Muscle of leg (tissue), 16 donors: ENCODE data around the gene CLCA2. TPM values are rescaled to one million over a fixed set of nuclear protein-coding genes. Genes with fewer than 3 reads are reported as not detected.
A peak's percentile ranks its signal among the peaks of the same experiment; 100 is the strongest.

Experiments
- DNase-seq: peaks from one replicate; pipeline ENCODE4 v3.0.0; 2013
- H3K27ac ChIP-seq: one replicate; pipeline ENCODE4 v1.5.1; 2013; ENCODE audit warnings: mild to moderate bottlenecking, low read length, control low read depth
- H3K27me3 ChIP-seq: one replicate; pipeline ENCODE4 v1.6.1; 2013; ENCODE audit warnings: low read length; ENCODE audit not compliant: control insufficient read depth, insufficient read depth
- H3K36me3 ChIP-seq: one replicate; pipeline ENCODE4 v1.6.1; 2013; ENCODE audit warnings: low read length; ENCODE audit not compliant: control insufficient read depth, insufficient read depth
- H3K4me1 ChIP-seq: one replicate; pipeline ENCODE4 v1.6.1; 2013; ENCODE audit warnings: low read length; ENCODE audit not compliant: control insufficient read depth, insufficient read depth
- H3K4me3 ChIP-seq: one replicate; pipeline ENCODE4 v1.5.1; 2013; ENCODE audit warnings: low read length, control low read depth
- H3K9me3 ChIP-seq: replicated peaks from 2 replicates; pipeline ENCODE4 v1.6.1; 2013; ENCODE audit warnings: low read depth, low read length; ENCODE audit not compliant: control insufficient read depth
- WGBS: methylation state at CpG from one replicate; pipeline ENCODE4 v1.1.5; 2013; ENCODE audit warnings: missing lambda C conversion rate; ENCODE audit not compliant: insufficient coverage; 5-methylcytosine and 5-hydroxymethylcytosine counted together
- long read RNA-seq, 11 donors: transcript quantifications; one replicate each; lab custom pipeline, GENCODE V29; 2026
- polyA plus RNA-seq, 8 donors: library from polyadenylated mRNA; unstranded; fragments of 120-200 nt; gene quantifications; one replicate each; pipeline versions ENCODE4 v1.2.1 to v1.2.3, GENCODE V29; 2013; ENCODE audit warnings: inconsistent platforms in 1 of 8, low replicate concordance in 1 of 8; ENCODE audit not compliant: insufficient read length in 8 of 8, insufficient read depth in 1 of 8
- total RNA-seq: library from RNA; stranded (reverse); fragments of 120-200 nt; gene quantifications from one replicate; pipeline ENCODE4 v1.2.4, GENCODE V29; 2013

Gene CLCA2
- total RNA-seq = not detected
- 1 to 10 TPM in 1 of 8 donors, under 1 TPM in 4, not detected in 3; 0.04 to 7.5 (median 0.14) TPM for polyA plus RNA-seq
- long read RNA-seq, donor 1 = 0 reads
- long read RNA-seq, donor 2 = 0 reads
- long read RNA-seq, donor 3 = 0 reads
- long read RNA-seq, donor 4 = 0 reads
- long read RNA-seq, donor 5 = 0 reads
- long read RNA-seq, donor 6 = 0 reads
- long read RNA-seq, donor 7 = 0 reads
- long read RNA-seq, donor 8 = 0 reads
- long read RNA-seq, donor 9 = 0 reads
- long read RNA-seq, donor 10 = 0 reads
- long read RNA-seq, donor 11 = 0 reads

- no peak for DNase-seq
These were observed at the start of gene CLCA2 for GRCh38 chr1:86423873-86424272. TSS of gene CLCA2 (plus strand) at chr1:86424171. CDS start at chr1:86424248, 77 bp downstream.

DNA sequence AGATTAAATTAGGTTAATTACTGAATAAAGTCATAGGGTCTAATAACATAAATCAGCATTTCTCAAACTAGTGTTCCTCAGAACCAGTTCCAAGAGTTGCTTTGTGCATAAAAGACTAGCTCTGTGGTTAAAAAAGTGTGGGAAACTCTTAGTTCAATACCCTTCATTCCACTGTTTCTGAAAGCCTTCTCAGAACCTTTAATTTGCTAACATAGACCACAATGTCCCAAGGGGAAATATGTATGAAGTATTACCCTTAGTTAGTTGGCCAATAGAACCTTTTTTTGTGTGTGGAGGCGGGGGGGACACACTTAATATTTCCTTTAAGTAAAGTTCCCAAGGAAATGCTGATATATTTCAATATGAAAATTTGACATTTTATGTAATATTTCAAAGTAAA, 48.3 kb upstream of the CLCA2 start:
- H3K36me3 ChIP-seq = no peaks in the 10 kb centered on the region
- H3K4me3 ChIP-seq = no peak overlapping the region

More at GRCh38 chr1:86423873-86424272, at the start of gene CLCA2:
- no peaks in the 10 kb centered on the region for H3K27me3 ChIP-seq
- H3K4me1 ChIP-seq = no peaks in the 10 kb centered on the region
- H3K9me3 ChIP-seq = no peaks in the 10 kb centered on the region
- H3K4me3 ChIP-seq = no peak within 1 kb of the TSS
- H3K27ac ChIP-seq = no peak within 1 kb of the TSS
- no peaks in the 10 kb centered on the region for H3K36me3 ChIP-seq

GRCh38 chr1:86377341-86377740, 46.6 kb upstream of the CLCA2 start:
- 100% methylated on average over 1 of the region's 1 CpG for WGBS
- Histone ChIP-seq H3K4me1 (no peaks in the 10 kb centered on the region), H3K4me3 (no peak overlapping the region), H3K27ac (no peak overlapping the region), H3K27me3 (no peaks in the 10 kb centered on the region), H3K9me3 (peaks cover 5% of the 10 kb centered on the region), H3K36me3 (no peaks in the 10 kb centered on the region)
- DNase-seq = no peak

More for the DNA sequence above, 48.3 kb upstream of the CLCA2 start:
- peaks cover 5% of the 10 kb centered on the region for H3K9me3 ChIP-seq
- no peak for DNase-seq
- no CpG with 5 or more reads among the region's 1 CpG for WGBS
- no peaks in the 10 kb centered on the region for H3K27me3 ChIP-seq
- no peaks in the 10 kb centered on the region for H3K4me1 ChIP-seq
- no peak overlapping the region for H3K27ac ChIP-seq

GRCh38 chr1:86378813-86379212, 45.2 kb upstream of the CLCA2 start:
- no peak for DNase-seq
- H3K36me3 ChIP-seq = no peaks in the 10 kb centered on the region
- peaks cover 5% of the 10 kb centered on the region for H3K9me3 ChIP-seq
- H3K27ac ChIP-seq = no peak overlapping the region
- H3K27me3 ChIP-seq = no peaks in the 10 kb centered on the region
- no CpG with 5 or more reads among the region's 1 CpG for WGBS
- no peak overlapping the region for H3K4me3 ChIP-seq
- H3K4me1 ChIP-seq = no peaks in the 10 kb centered on the region

DNA sequence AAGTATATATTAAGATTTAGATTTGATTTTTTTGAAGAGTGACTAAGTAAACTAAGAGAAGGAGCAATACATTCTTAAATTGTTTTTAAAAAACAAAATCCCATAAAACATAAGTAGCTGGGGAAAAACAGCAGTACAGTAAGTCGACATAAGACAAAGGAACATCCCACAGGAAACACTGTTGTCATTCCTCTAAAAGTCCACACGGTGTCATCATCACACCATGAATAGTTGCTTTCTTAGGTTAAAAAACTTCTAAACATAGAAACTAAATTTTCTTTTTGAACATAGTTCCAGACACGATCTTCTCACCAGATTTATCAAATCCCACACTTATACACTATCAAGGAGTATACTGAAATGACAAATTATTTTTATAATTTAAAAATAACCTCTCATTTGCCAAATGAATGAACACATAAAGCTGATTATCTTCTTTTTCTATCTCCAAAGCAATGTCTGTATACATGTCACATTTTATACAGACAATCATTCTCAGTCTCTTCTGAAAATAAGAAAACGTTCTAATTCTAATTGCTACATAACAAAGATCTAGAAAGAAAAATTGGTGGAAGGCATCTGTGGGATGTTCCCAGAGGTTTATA, 43.6 kb upstream of the CLCA2 start:
- Histone ChIP-seq H3K27me3 (no peaks in the 10 kb centered on the region), H3K4me3 (no peak overlapping the region), H3K4me1 (no peaks in the 10 kb centered on the region), H3K36me3 (no peaks in the 10 kb centered on the region), H3K9me3 (peaks cover 5% of the 10 kb centered on the region), H3K27ac (no peak overlapping the region)
- peak; percentile 86 for DNase-seq
- no CpG with 5 or more reads among the region's 4 CpGs for WGBS

DNA sequence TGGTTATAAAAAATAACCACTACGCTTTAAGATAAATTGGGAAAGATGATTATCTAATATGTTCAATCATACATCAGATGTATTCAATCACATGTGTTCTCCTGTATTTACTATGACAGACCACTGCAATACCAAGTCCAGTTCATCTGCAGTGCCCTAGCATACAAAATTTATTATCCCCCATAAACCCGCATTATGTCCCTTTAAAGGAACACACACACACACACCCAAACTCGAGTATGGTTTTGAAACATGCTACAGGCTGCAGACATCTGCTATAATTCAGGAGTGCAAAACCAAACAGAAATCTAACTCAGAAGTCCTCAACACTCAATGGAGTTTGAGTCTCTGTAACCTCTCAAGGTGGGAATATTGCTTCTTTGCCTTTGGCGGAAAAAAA, 42.7 kb upstream of the CLCA2 start:
- Histone ChIP-seq H3K27ac (no peak overlapping the region), H3K9me3 (peaks cover 5% of the 10 kb centered on the region), H3K4me3 (no peak overlapping the region), H3K36me3 (no peaks in the 10 kb centered on the region), H3K27me3 (no peaks in the 10 kb centered on the region), H3K4me1 (no peaks in the 10 kb centered on the region)
- 80% methylated on average over 1 of the region's 4 CpGs for WGBS
- no peak for DNase-seq

- no peaks in the 10 kb centered on the region for H3K36me3 ChIP-seq
- WGBS = no CpG with 5 or more reads among the region's 1 CpG
- DNase-seq = no peak
- no peak overlapping the region for H3K4me3 ChIP-seq
- H3K27me3 ChIP-seq = no peaks in the 10 kb centered on the region
- H3K27ac ChIP-seq = no peak overlapping the region
- no peaks in the 10 kb centered on the region for H3K4me1 ChIP-seq
- H3K9me3 ChIP-seq = no peaks in the 10 kb centered on the region
These were observed 41.1 kb upstream of the CLCA2 start for GRCh38 chr1:86382878-86383277.

DNA sequence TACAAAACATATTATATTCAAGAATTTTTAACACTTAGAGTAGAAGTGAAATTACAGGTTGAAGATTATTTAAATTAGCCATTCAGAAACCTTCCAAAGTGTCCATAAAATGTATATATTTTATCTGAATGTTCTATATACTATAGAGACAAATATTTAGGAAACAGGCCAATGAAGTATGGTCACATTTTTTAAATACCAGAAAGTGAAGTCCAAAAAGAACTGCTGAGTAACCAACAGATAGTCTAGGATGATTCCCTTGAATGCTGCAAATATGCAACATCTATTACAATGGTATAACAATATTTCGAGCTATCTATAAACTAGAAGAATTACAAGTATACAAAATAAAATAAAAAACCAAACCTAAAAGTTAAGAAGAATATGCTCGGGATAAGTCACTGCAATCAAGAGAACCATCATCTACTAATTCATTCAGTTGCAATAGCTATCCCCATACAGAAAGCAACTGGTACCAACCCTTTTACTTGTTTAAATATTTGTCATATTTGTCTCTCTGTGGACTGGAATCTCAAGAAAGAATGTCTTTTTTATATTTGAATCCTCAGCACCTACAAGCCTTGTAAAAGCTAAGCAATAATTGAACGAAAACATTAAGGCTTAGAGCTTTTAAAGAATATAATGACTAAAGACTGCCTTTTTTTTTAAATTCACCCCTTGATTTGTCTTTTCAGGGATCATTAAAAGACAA, 35.9 kb upstream of the CLCA2 start:
- Histone ChIP-seq H3K27ac (no peak overlapping the region), H3K9me3 (no peaks in the 10 kb centered on the region), H3K4me1 (no peaks in the 10 kb centered on the region), H3K27me3 (no peaks in the 10 kb centered on the region), H3K36me3 (no peaks in the 10 kb centered on the region), H3K4me3 (no peak overlapping the region)
- no CpG with 5 or more reads among the region's 3 CpGs for WGBS
- no peak for DNase-seq

- H3K4me1 ChIP-seq = no peaks in the 10 kb centered on the region
- H3K9me3 ChIP-seq = no peaks in the 10 kb centered on the region
- H3K27me3 ChIP-seq = no peaks in the 10 kb centered on the region
- no peaks in the 10 kb centered on the region for H3K36me3 ChIP-seq
- H3K4me3 ChIP-seq = no peak overlapping the region
- no peak overlapping the region for H3K27ac ChIP-seq
- DNase-seq = no peak
These were observed 35.2 kb upstream of the CLCA2 start for GRCh38 chr1:86388777-86389176.

DNA sequence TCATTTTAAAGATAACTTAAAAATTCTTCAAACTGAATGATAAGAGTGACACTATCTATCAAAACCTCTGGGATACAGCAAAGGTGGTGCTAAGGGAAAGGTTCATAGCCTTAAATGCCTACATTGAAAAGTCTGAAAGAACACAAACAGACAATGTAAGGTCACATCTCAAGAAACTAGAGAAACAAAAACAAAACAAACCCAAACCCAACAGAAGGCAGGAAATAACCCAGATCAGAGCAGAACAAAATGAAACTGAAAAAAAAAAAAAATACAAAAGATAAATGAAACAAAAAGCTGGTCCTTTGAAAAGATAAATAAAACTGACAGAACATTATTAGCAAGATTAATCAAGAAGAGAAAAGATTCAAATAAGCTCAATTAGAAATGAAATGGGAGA, 34.7 kb upstream of the CLCA2 start:
- Histone ChIP-seq H3K27me3 (no peaks in the 10 kb centered on the region), H3K9me3 (no peaks in the 10 kb centered on the region), H3K4me1 (no peaks in the 10 kb centered on the region), H3K36me3 (no peaks in the 10 kb centered on the region), H3K27ac (no peak overlapping the region), H3K4me3 (no peak overlapping the region)
- no peak for DNase-seq
